A549 (cell line): Measurements from ENCODE around the gene KANSL1. TPM values are rescaled to one million over a fixed set of nuclear protein-coding genes. Genes with fewer than 3 reads are reported as not detected.

ENCODE experiments used
- ATAC-seq, 2 experiments: fragments of 200-7000 bp in 1 of 2; fragments of >200 bp in 1 of 2; cut with Nextera tagmentation in 1 of 2; cut with Tn5 transposase in 1 of 2; 3 replicates each; pipeline versions ENCODE4 v1.8.0 to v1.9.1; 2018 to 2020; ENCODE audit warnings: mild to moderate bottlenecking in 1 of 2, moderate library complexity in 1 of 2
- CTCF ChIA-PET: fragments of 300-600 bp; sonication (Branson Sonifier 250); formaldehyde crosslinking; extraction: SDS; loops from one replicate; lab custom pipeline; 2021; ENCODE audit warnings: antibody characterized with exemption, inconsistent platforms; lab: Yijun Ruan, JAX
- POLR2A ChIA-PET: fragments of 350-600 bp; formaldehyde crosslinking; extraction: SDS; loops from one replicate; lab custom pipeline; 2021; ENCODE audit warnings: antibody characterized with exemption, inconsistent platforms; lab: Yijun Ruan, JAX
- DNase-seq, 2 experiments: peaks; one replicate each; pipeline versions ENCODE4 v3.0.0 to v3.0.0-alpha.2; 2011 to 2016; ENCODE audit warnings: low read depth in 1 of 2, low spot score in 1 of 2
- FAIRE-seq: peaks from 2 replicates; lab custom pipeline; 2011; peaks lifted over from hg19 to GRCh38; lab: Jason Lieb, UNC
- H3K27ac ChIP-seq, 2 experiments: fragments of >200 bp; sonication (Bioruptor Twin); formaldehyde crosslinking; 3 replicates each; pipeline ENCODE4 v1.5.1; 2016 to 2017
- H3K4me1 ChIP-seq: fragments of >200 bp; sonication (Bioruptor Twin); formaldehyde crosslinking; 3 replicates; pipeline ENCODE4 v1.6.1; 2016
- H3K4me2 ChIP-seq: fragments of >200 bp; sonication (Bioruptor Twin); formaldehyde crosslinking; 3 replicates; pipeline ENCODE4 v1.6.1; 2016
- H3K4me3 ChIP-seq: fragments of >200 bp; sonication (Bioruptor Twin); formaldehyde crosslinking; 3 replicates; pipeline ENCODE4 v1.5.1; 2016
- H3K9me3 ChIP-seq: fragments of >200 bp; sonication (Bioruptor Twin); formaldehyde crosslinking; 3 replicates; pipeline ENCODE4 v1.6.1; 2016
- BCL3 ChIP-seq: fragments of >200 bp; sonication (Bioruptor Twin); formaldehyde crosslinking; IDR thresholded peaks from 3 replicates; pipeline ENCODE4 v1.6.1; 2016
- BHLHE40 ChIP-seq: IDR thresholded peaks from 2 replicates; pipeline ENCODE4 v1.6.1; 2012; ENCODE audit warnings: low read depth, low read length, inconsistent platforms
- CBX2 ChIP-seq: fragments of 200-600 bp; sonication (generic); IDR thresholded peaks from 2 replicates; pipeline ENCODE4 v1.6.1; 2016; ENCODE audit warnings: low read depth, mild to moderate bottlenecking, borderline replicate concordance
- CEBPB ChIP-seq, 2 experiments: fragments of >200 bp in 1 of 2; sonication (Bioruptor Twin) in 1 of 2; formaldehyde crosslinking in 1 of 2; IDR thresholded peaks; 2 replicates each; pipeline ENCODE4 v1.6.1; 2012 to 2016
- E2F6 ChIP-seq: IDR thresholded peaks from 2 replicates; pipeline ENCODE4 v1.6.1; 2012; ENCODE audit warnings: low read depth, borderline replicate concordance
- ELK1 ChIP-seq: fragments of 150-350 bp; IDR thresholded peaks from 2 replicates; pipeline ENCODE4 v1.6.1; 2014; ENCODE audit warnings: low read depth, mild to moderate bottlenecking, low read length
- EP300 ChIP-seq, 2 experiments: fragments of >200 bp; sonication (Bioruptor Twin); formaldehyde crosslinking; IDR thresholded peaks; 2 replicates in 1 of 2; 3 replicates in 1 of 2; pipeline ENCODE4 v1.6.1; 2016 to 2017
- FOSL2 ChIP-seq, 2 experiments: fragments of 450-650 bp in 1 of 2; fragments of >200 bp in 1 of 2; sonication (Bioruptor Twin) in 1 of 2; formaldehyde crosslinking; IDR thresholded peaks; 2 replicates each; pipeline versions ENCODE4 v1.5.0 to v1.6.1; 2016 to 2020; ENCODE audit warnings: mild to moderate bottlenecking in 1 of 2, moderate library complexity in 1 of 2
- FOXS1 ChIP-seq: fragments of 250-450 bp; sonication (Bioruptor Pico); IDR thresholded peaks from 2 replicates; pipeline ENCODE4 v1.5.0; 2020; ENCODE audit warnings: mild to moderate bottlenecking, moderate library complexity
- GATA3 ChIP-seq: IDR thresholded peaks from 2 replicates; pipeline ENCODE4 v1.6.1; 2012; ENCODE audit warnings: borderline replicate concordance
- HOXB13 ChIP-seq: fragments of 250-450 bp; sonication (Bioruptor Pico); IDR thresholded peaks from 2 replicates; pipeline ENCODE4 v1.5.0; 2020; ENCODE audit warnings: low read depth, mild to moderate bottlenecking, moderate library complexity
- HOXB5 ChIP-seq: fragments of 250-450 bp; sonication (Bioruptor Pico); IDR thresholded peaks from 2 replicates; pipeline ENCODE4 v1.5.0; 2020; ENCODE audit warnings: mild to moderate bottlenecking, moderate library complexity
- JUN ChIP-seq, 2 experiments: fragments of >200 bp; sonication (Bioruptor Twin); formaldehyde crosslinking; IDR thresholded peaks; 2 replicates in 1 of 2; 3 replicates in 1 of 2; pipeline ENCODE4 v1.6.1; 2016 to 2017
- JUNB ChIP-seq: fragments of >200 bp; sonication (Bioruptor Twin); formaldehyde crosslinking; IDR thresholded peaks from 2 replicates; pipeline ENCODE4 v1.6.1; 2016
- KDM1A ChIP-seq: fragments of 200-600 bp; sonication (generic); IDR thresholded peaks from 2 replicates; pipeline ENCODE4 v1.6.1; 2016; ENCODE audit warnings: low read depth, mild to moderate bottlenecking
- KDM5A ChIP-seq: fragments of 200-600 bp; sonication (generic); IDR thresholded peaks from 2 replicates; pipeline ENCODE4 v1.6.1; 2016; ENCODE audit warnings: antibody characterized with exemption, mild to moderate bottlenecking
- MAFK ChIP-seq: fragments of 450-650 bp; IDR thresholded peaks from 2 replicates; pipeline ENCODE4 v1.6.1; 2014; ENCODE audit not compliant: partially characterized antibody
- MAX ChIP-seq: IDR thresholded peaks from 2 replicates; pipeline ENCODE4 v1.6.1; 2012
- MYC ChIP-seq: IDR thresholded peaks from 2 replicates; pipeline ENCODE4 v1.6.1; 2012; ENCODE audit warnings: mild to moderate bottlenecking, inconsistent platforms, low read length, improper control_type of control experiment, borderline replicate concordance
- NFE2L2 ChIP-seq: fragments of 150-350 bp; conservative IDR thresholded peaks from 2 replicates; pipeline ENCODE4 v1.6.1; 2014; ENCODE audit warnings: low read length
- PHF8 ChIP-seq: fragments of 200-600 bp; sonication (generic); IDR thresholded peaks from 2 replicates; pipeline ENCODE4 v1.6.1; 2016; ENCODE audit warnings: low read depth, mild to moderate bottlenecking, antibody characterized with exemption, moderate library complexity, borderline replicate concordance
- RAD21 ChIP-seq, 2 experiments: fragments of >200 bp in 1 of 2; sonication (Bioruptor Twin) in 1 of 2; formaldehyde crosslinking in 1 of 2; IDR thresholded peaks in 1 of 2; conservative IDR thresholded peaks in 1 of 2; 2 replicates in 1 of 2; 3 replicates in 1 of 2; pipeline ENCODE4 v1.6.1; 2012 to 2018; ENCODE audit warnings: inconsistent platforms in 1 of 2
- RARB ChIP-seq: fragments of 250-450 bp; sonication (Bioruptor Pico); IDR thresholded peaks from 2 replicates; pipeline ENCODE4 v1.8.0; 2021; ENCODE audit warnings: mild to moderate bottlenecking, moderate library complexity
- REST ChIP-seq: fragments of 200-600 bp; sonication (generic); IDR thresholded peaks from 2 replicates; pipeline ENCODE4 v1.6.1; 2016; ENCODE audit warnings: antibody characterized with exemption, mild to moderate bottlenecking, moderate library complexity
- RFX5 ChIP-seq: fragments of 450-650 bp; IDR thresholded peaks from 2 replicates; pipeline ENCODE4 v1.7.1; 2014; ENCODE audit warnings: antibody characterized with exemption, mild to moderate bottlenecking, moderate library complexity
- RNF2 ChIP-seq: fragments of 200-600 bp; sonication (generic); IDR thresholded peaks from 2 replicates; pipeline ENCODE4 v1.6.1; 2016; ENCODE audit warnings: low read depth, mild to moderate bottlenecking, antibody characterized with exemption, moderate library complexity, borderline replicate concordance
- SMC3 ChIP-seq: fragments of >200 bp; sonication (Bioruptor Twin); formaldehyde crosslinking; IDR thresholded peaks from 3 replicates; pipeline ENCODE4 v1.6.1; 2018; ENCODE audit warnings: inconsistent platforms
- TP53 ChIP-seq: fragments of 250-450 bp; sonication (Bioruptor Pico); IDR thresholded peaks from 2 replicates; pipeline ENCODE4 v1.5.0; 2021; ENCODE audit warnings: mild to moderate bottlenecking, moderate library complexity
- ZFP36 ChIP-seq: fragments of 450-650 bp; IDR thresholded peaks from 2 replicates; pipeline ENCODE4 v1.6.1; 2014; ENCODE audit warnings: borderline replicate concordance; ENCODE audit not compliant: partially characterized antibody
- ZNF302 ChIP-seq: fragments of 250-450 bp; sonication (Bioruptor Pico); IDR thresholded peaks from 2 replicates; pipeline ENCODE4 v1.9.0; 2021; ENCODE audit warnings: inconsistent platforms, mild to moderate bottlenecking, moderate library complexity
- WGBS: methylation state at CpG from one replicate; pipeline ENCODE4 v1.1.6; 2017; ENCODE audit errors: missing lambda C conversion rate; 5-methylcytosine and 5-hydroxymethylcytosine counted together
- polyA plus RNA-seq, 4 experiments: library from polyadenylated mRNA; depleted of rRNA in 3 of 4; stranded (reverse); fragments of >200 nt; fragmentation: RNase III in 1 of 4; extraction: RNeasy Plus Mini Kit Qiagen cat#74134 plus additional on column Dnase treatment in 1 of 4; gene quantifications; 2 replicates in 3 of 4; 3 replicates in 1 of 4; pipeline ENCODE4 v1.2.3, GENCODE V29; 2011 to 2017

Gene KANSL1
- polyA plus RNA-seq, 2 of the 4 experiments (the other 2 are of a cell fraction), result 22.6 to 27.9 TPM

- Histone ChIP-seq H3K27ac (peak overlapping the region; percentile 63 to 77), H3K9me3 (no peaks in the 10 kb centered on the region), H3K4me3 (no peak overlapping the region), H3K4me2 (peak overlapping the region; percentile 66), H3K4me1 (peaks cover 83% of the 10 kb centered on the region)
- DNase-seq (peak in 1 of 2 experiments; percentile 50), FAIRE-seq (peak; percentile 54), ATAC-seq (peak in 1 of 2 experiments; percentile 50; a peak in 3 of 6 replicates)
- POLR2A ChIA-PET, result interaction anchor here (0.8 kb wide), 1 partner anchor 136 kb away, joined by 4 read pairs; the partner anchor contains the start of gene KANSL1
- no peak for TF ChIP-seq BHLHE40
- TF ChIP-seq RNF2, result no peak
- TF ChIP-seq MAFK, result no peak
- no peak for TF ChIP-seq MYC
- TF ChIP-seq KDM5A, result no peak
- no peak for TF ChIP-seq JUN (IDR thresholded peaks at IDR 0.05)
- TF ChIP-seq ELK1, result no peak
- no peak for TF ChIP-seq HOXB13 (CRISPR knock-in tag)
- no peak for TF ChIP-seq KDM1A
- TF ChIP-seq JUNB, result no peak
- TF ChIP-seq E2F6, result no peak
- TF ChIP-seq TP53 (CRISPR knock-in tag), result no peak
- no peak for TF ChIP-seq NFE2L2
- no peak for TF ChIP-seq FOSL2 (IDR thresholded peaks at IDR 0.05)
- TF ChIP-seq FOSL2 (CRISPR knock-in tag; IDR thresholded peaks at IDR 0.05), result no peak
- TF ChIP-seq EP300 (IDR thresholded peaks at IDR 0.05), result no peak
- no peak for TF ChIP-seq REST
- CTCF ChIA-PET, result interaction anchor here (0.7 to 12.2 kb wide), 11 partner anchors 11 to 136 kb away, joined by 3 to 183 read pairs (median 4); partner anchors contain the start of gene KANSL1
- 30% methylated on average over 4 of the region's 4 CpGs for WGBS
Observed at GRCh38 chr17:46057366-46057765, 135.9 kb downstream of the KANSL1 start.

- Histone ChIP-seq H3K4me3 (no peak overlapping the region), H3K9me3 (no peaks in the 10 kb centered on the region), H3K4me2 (peak overlapping the region; percentile 66), H3K27ac (peak overlapping the region; percentile 63 to 68), H3K4me1 (peaks cover 83% of the 10 kb centered on the region)
- CTCF ChIA-PET, result interaction anchor here (0.6 to 12.2 kb wide), 10 partner anchors 11 to 155 kb away, joined by 3 to 183 read pairs (median 4); partner anchors contain the start of gene KANSL1
- peak; percentile 62 to 69 for ATAC-seq
- FAIRE-seq, result no peak
- POLR2A ChIA-PET, result interaction anchor here (0.8 kb wide), 1 partner anchor 136 kb away, joined by 4 read pairs; the partner anchor contains the start of gene KANSL1
- DNase-seq, result peak; percentile 47 to 74
- WGBS, result 4% methylated on average over 4 of the region's 4 CpGs
- TF ChIP-seq BCL3, result peak; percentile 37; the same call in 1 of the 3 replicates
- TF ChIP-seq JUN (IDR thresholded peaks at IDR 0.05), result peak; percentile 56 to 65; a peak in 3 of 5 replicates
- TF ChIP-seq BHLHE40, result peak; percentile 48; the same call in 1 of the 2 replicates
- TF ChIP-seq PHF8, result no peak
- TF ChIP-seq CEBPB (IDR thresholded peaks at IDR 0.05), result peak; percentile 58 to 94; a peak in 3 of 4 replicates
- TF ChIP-seq CBX2, result no peak
- no peak for TF ChIP-seq ZFP36
- 0 out of 2 replicates have a peak, but pooled peaks have one; percentile 46 for TF ChIP-seq RARB (CRISPR knock-in tag)
- TF ChIP-seq ZNF302 (CRISPR knock-in tag), result no peak
- TF ChIP-seq JUNB, result peak; percentile 86
- 0 out of 5 replicates have a peak, but pooled peaks of 1 of the 2 experiments have one; percentile 3 for TF ChIP-seq RAD21 (conservative IDR thresholded peaks at IDR 0.05 in 1 of 2, IDR thresholded peaks at IDR 0.05 in 1 of 2)
- TF ChIP-seq EP300 (IDR thresholded peaks at IDR 0.05), result peak; percentile 34 to 49; a peak in 2 of 5 replicates
- TF ChIP-seq GATA3, result peak; percentile 85
- no peak for TF ChIP-seq RFX5
- TF ChIP-seq SMC3, result 0 out of 3 replicates have a peak, but pooled peaks have one; percentile 11
- TF ChIP-seq MAX, result peak; percentile 81
- TF ChIP-seq HOXB5 (CRISPR knock-in tag), result peak; percentile 51; the same call in 1 of the 2 replicates
- TF ChIP-seq FOXS1 (CRISPR knock-in tag), result no peak
Observed at GRCh38 chr17:46056800-46057304, 136.4 kb downstream of the KANSL1 start.
